PC-9 (cell line): ENCODE measurements around the gene HACE1. TPM values are rescaled to one million over a fixed set of nuclear protein-coding genes. Genes with fewer than 3 reads are reported as not detected.

Experiments
- Bru-seq: library from RNA; stranded (reverse); fragments of 400-500 nt; gene quantifications from one replicate; lab custom pipeline; 2021; lab: Mats Ljungman, UMichigan
- BruChase-seq, 2 experiments: library from RNA; stranded (reverse); fragments of 400-500 nt; gene quantifications; one replicate each; lab custom pipeline; 2021; lab: Mats Ljungman, UMichigan
- BruUV-seq: library from RNA; stranded (reverse); fragments of 400-500 nt; replicated peaks from 2 replicates; lab custom pipeline; 2021; lab: Mats Ljungman, UMichigan
- CTCF ChIA-PET: fragments of 300-600 bp; sonication (Branson Sonifier 250); formaldehyde crosslinking; loops from one replicate; lab custom pipeline; 2022; ENCODE audit warnings: antibody characterized with exemption; lab: Charles Lee
- POLR2A ChIA-PET: fragments of 300-600 bp; sonication (Branson Sonifier 250); formaldehyde crosslinking; loops from one replicate; lab custom pipeline; 2022; ENCODE audit warnings: antibody characterized with exemption; ENCODE audit not compliant: unreplicated experiment; lab: Charles Lee
- DNase-seq, 2 experiments: peaks; one replicate each; pipeline versions ENCODE4 v3.0.0 to v3.0.0-alpha.2; 2015 to 2022; ENCODE audit warnings: mixed read lengths in 1 of 2
- H2AFZ ChIP-seq: fragments of 200-600 bp; sonication (generic); 2 replicates; pipeline ENCODE4 v1.8.1; 2017; ENCODE audit warnings: antibody characterized with exemption
- H3F3A ChIP-seq: fragments of 200-600 bp; sonication (generic); 2 replicates; pipeline ENCODE4 v1.8.1; 2017; ENCODE audit warnings: antibody characterized with exemption, mild to moderate bottlenecking, low read depth; ENCODE audit not compliant: insufficient read depth
- H3K27ac ChIP-seq: fragments of 200-600 bp; sonication (generic); 2 replicates; pipeline ENCODE4 v1.6.1; 2016; ENCODE audit warnings: mixed run types
- H3K27me3 ChIP-seq: fragments of 200-600 bp; sonication (generic); 2 replicates; pipeline ENCODE4 v1.6.1; 2016; ENCODE audit warnings: low read depth, mixed run types; ENCODE audit not compliant: insufficient read depth
- H3K36me3 ChIP-seq: fragments of 200-600 bp; sonication (generic); 2 replicates; pipeline ENCODE4 v1.6.1; 2016; ENCODE audit warnings: low read depth, mixed run types
- H3K4me1 ChIP-seq: fragments of 200-600 bp; sonication (generic); replicated peaks from 2 replicates; pipeline ENCODE4 v1.6.1; 2016; ENCODE audit warnings: mixed run types; ENCODE audit not compliant: insufficient read depth
- H3K4me2 ChIP-seq: fragments of 200-600 bp; sonication (generic); 2 replicates; pipeline ENCODE4 v1.6.1; 2017; ENCODE audit warnings: mixed run types
- H3K4me3 ChIP-seq: fragments of 200-600 bp; sonication (generic); 2 replicates; pipeline ENCODE4 v1.6.1; 2016; ENCODE audit warnings: mixed run types
- H3K79me2 ChIP-seq: fragments of 200-600 bp; sonication (generic); 2 replicates; pipeline ENCODE4 v1.6.1; 2017; ENCODE audit warnings: low read depth, mixed run types
- H3K9me2 ChIP-seq: fragments of 200-600 bp; sonication (generic); 2 replicates; pipeline ENCODE4 v1.8.1; 2017; ENCODE audit warnings: mild to moderate bottlenecking; ENCODE audit not compliant: insufficient read depth
- H3K9me3 ChIP-seq: fragments of 200-600 bp; sonication (generic); 2 replicates; pipeline ENCODE4 v1.8.1; 2016; ENCODE audit warnings: low read depth; ENCODE audit not compliant: insufficient read depth
- H4K20me1 ChIP-seq: fragments of 200-600 bp; sonication (generic); 2 replicates; pipeline ENCODE4 v1.8.1; 2017; ENCODE audit not compliant: insufficient read depth
- CTCF ChIP-seq: fragments of 200-600 bp; sonication (generic); conservative IDR thresholded peaks from 2 replicates; pipeline ENCODE4 v1.6.1; 2017; ENCODE audit warnings: mixed run types, antibody characterized with exemption, mild to moderate bottlenecking, moderate library complexity
- EZH2 ChIP-seq: fragments of 200-600 bp; sonication (generic); IDR thresholded peaks from 2 replicates; pipeline ENCODE4 v1.8.0; 2017; ENCODE audit warnings: antibody characterized with exemption, low read depth
- intact Hi-C: fragments of 100-400 bp; cut with micrococcal nuclease; formaldehyde crosslinking; loops from one replicate; pipeline ENCODE4 v1.10.0; 2022; ENCODE audit not compliant: unreplicated experiment
- long read RNA-seq: library from polyadenylated mRNA; stranded (forward); transcript quantifications from one replicate; pipeline ENCODE4 v2.0.0, GENCODE V29; 2022
- total RNA-seq: library from RNA; stranded (reverse); gene quantifications from 2 replicates; pipeline ENCODE4 v1.2.3, GENCODE V29; 2021

The HACE1 gene, protein sequence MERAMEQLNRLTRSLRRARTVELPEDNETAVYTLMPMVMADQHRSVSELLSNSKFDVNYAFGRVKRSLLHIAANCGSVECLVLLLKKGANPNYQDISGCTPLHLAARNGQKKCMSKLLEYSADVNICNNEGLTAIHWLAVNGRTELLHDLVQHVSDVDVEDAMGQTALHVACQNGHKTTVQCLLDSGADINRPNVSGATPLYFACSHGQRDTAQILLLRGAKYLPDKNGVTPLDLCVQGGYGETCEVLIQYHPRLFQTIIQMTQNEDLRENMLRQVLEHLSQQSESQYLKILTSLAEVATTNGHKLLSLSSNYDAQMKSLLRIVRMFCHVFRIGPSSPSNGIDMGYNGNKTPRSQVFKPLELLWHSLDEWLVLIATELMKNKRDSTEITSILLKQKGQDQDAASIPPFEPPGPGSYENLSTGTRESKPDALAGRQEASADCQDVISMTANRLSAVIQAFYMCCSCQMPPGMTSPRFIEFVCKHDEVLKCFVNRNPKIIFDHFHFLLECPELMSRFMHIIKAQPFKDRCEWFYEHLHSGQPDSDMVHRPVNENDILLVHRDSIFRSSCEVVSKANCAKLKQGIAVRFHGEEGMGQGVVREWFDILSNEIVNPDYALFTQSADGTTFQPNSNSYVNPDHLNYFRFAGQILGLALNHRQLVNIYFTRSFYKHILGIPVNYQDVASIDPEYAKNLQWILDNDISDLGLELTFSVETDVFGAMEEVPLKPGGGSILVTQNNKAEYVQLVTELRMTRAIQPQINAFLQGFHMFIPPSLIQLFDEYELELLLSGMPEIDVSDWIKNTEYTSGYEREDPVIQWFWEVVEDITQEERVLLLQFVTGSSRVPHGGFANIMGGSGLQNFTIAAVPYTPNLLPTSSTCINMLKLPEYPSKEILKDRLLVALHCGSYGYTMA
- 12.4 and 15.0 TPM in 2 replicates for total RNA-seq
- Bru-seq, nascent RNA, result percentile 73 among the genes with signal in this experiment
- percentile 80 among the genes with signal in this experiment for BruChase-seq, experiment 1, labeled RNA remaining after a 2-hour chase
- BruChase-seq, experiment 2, labeled RNA remaining after a 6-hour chase, result percentile 56 among the genes with signal in this experiment
- long read RNA-seq, full-length matches to known transcripts, result 7 of 15 reads
- long read RNA-seq, partial matches to known transcripts, result 2 of 15 reads
- long read RNA-seq, other reads (novel, unspliced or antisense), result 6 of 15 reads

DNA sequence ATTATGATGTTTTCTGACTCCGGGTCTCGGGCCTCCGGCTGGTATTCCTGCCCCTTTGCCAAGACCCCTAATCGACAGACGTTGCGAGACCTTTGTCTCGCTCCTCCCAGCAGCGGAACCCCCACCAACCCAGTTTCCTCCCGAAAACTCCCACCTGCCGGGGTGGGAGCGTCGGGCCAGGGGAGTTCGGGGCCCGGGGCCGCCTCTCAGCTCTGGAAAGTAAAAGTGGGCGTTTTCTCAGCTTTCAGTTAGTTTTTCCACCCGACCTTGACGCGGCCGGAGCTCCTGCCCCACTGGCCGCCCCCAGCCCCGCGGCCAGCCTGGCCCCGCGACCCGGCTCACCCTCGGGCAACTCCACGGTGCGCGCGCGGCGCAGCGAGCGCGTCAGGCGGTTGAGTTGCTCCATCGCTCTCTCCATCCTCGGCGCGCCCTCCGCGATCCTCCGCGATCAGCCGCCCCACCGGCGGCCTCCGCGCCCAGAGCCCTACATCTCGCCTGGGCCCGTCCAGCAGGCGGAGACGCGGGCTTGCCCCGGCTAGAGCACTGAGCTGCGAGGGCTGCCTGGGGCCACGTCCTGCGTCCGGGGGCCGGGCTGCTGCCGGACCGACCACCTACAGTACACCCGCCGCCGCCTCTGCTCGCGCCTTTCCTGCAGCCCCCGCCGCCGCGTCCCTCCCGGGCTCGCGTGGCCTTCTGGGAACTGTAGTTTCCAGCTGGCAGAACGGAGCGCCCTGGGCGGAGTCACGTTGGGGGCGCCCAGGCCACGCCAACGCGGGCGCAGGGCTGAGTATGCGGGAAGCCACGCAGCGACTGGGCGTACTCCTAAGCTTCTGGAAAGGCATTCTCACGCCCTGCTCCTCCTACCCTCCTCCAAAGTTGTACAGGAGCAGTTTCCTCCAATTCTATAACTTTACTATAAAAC lies at the start of gene HACE1:
Gene HACE1, minus strand, starts transcription at position 695 of the 922 bp plus-strand sequence. Its CDS starts 277 bp downstream, at position 418.
- H3K4me3 ChIP-seq, result peak within 1 kb of the TSS; percentile 86
- no peak within 1 kb of the TSS for H3K27ac ChIP-seq
- H3K79me2 ChIP-seq, result peaks cover 12% of the 10 kb centered on the region
- no peaks in the 10 kb centered on the region for H3K27me3 ChIP-seq
- H3K9me3 ChIP-seq, result no peaks in the 10 kb centered on the region
- H4K20me1 ChIP-seq, result no peaks in the 10 kb centered on the region
- no peaks in the 10 kb centered on the region for H3K36me3 ChIP-seq
- peak within 1 kb of the TSS; percentile 97 for H2AFZ ChIP-seq
- ChIA-PET CTCF (no interaction called here), POLR2A (interaction anchor here (0.7 kb wide), 1 partner anchor 156 kb away, joined by 3 read pairs; no protein-coding TSS in a partner anchor)
- peak; percentile 71 to 83 for DNase-seq
- peak within 1 kb of the TSS; percentile 96 for H3K4me2 ChIP-seq
- no peak for TF ChIP-seq EZH2
- no peak for TF ChIP-seq CTCF
- BruUV-seq, result no TSS peak
- peaks cover 9% of the 10 kb centered on the region for H3K4me1 ChIP-seq
- no peaks in the 10 kb centered on the region for H3F3A ChIP-seq
- intact Hi-C loops, result no loop called here
- H3K9me2 ChIP-seq, result no peaks in the 10 kb centered on the region

- POLR2A ChIA-PET, result interaction anchor here (0.5 kb wide), 1 partner anchor 156 kb away, joined by 3 read pairs; no protein-coding TSS in a partner anchor
- intact Hi-C loops, result no loop called here
Observed at GRCh38 chr6:104908888-104909525, 49.3 kb upstream of the HACE1 start.

More at GRCh38 chr6:104908888-104909525, 49.3 kb upstream of the HACE1 start:
- H3K79me2 ChIP-seq, result no peaks in the 10 kb centered on the region
- CTCF ChIA-PET, result interaction anchor here (0.7 kb wide), 1 partner anchor 162 kb away, joined by 3 read pairs; no protein-coding TSS in a partner anchor
- H3K27ac ChIP-seq, result no peak overlapping the region
- no peak overlapping the region for H3K4me3 ChIP-seq
- H2AFZ ChIP-seq, result no peak overlapping the region
- no peaks in the 10 kb centered on the region for H3K9me3 ChIP-seq
- TF ChIP-seq CTCF (no peak), EZH2 (no peak)
- BruUV-seq, result no TSS peak
- H4K20me1 ChIP-seq, result no peaks in the 10 kb centered on the region
- H3K36me3 ChIP-seq, result no peaks in the 10 kb centered on the region
- no peak for DNase-seq
- H3K4me1 ChIP-seq, result no peaks in the 10 kb centered on the region
- H3F3A ChIP-seq, result no peaks in the 10 kb centered on the region
- no peak overlapping the region for H3K4me2 ChIP-seq
- H3K27me3 ChIP-seq, result no peaks in the 10 kb centered on the region
- H3K9me2 ChIP-seq, result no peaks in the 10 kb centered on the region
